Activated CD4-positive, alpha-beta T cell treated with anti-CD3 and anti-CD28 coated beads for 48 hours (primary cell): ENCODE results near the gene BCL11A.

Source experiments
- DNase-seq: peaks from one replicate; pipeline ENCODE4 v3.0.0-alpha.2; 2020

Gene BCL11A

GRCh38 chr2:60502144-60502543 lies 51.3 kb downstream of the BCL11A start:
- DNase-seq, result no peak

GRCh38 chr2:60500861-60501260 lies 52.6 kb downstream of the BCL11A start:
- DNase-seq, result no peak

- DNase-seq, result no peak
Observed at GRCh38 chr2:60499651-60500265, 53.7 kb downstream of the BCL11A start.

GRCh38 chr2:60498816-60499429 lies 54.5 kb downstream of the BCL11A start:
- no peak for DNase-seq

GRCh38 chr2:60498127-60498815 lies 55.2 kb downstream of the BCL11A start:
- DNase-seq, result no peak

GRCh38 chr2:60497500-60497899 lies 56.0 kb downstream of the BCL11A start:
- no peak for DNase-seq

GRCh38 chr2:60496956-60497355 lies 56.5 kb downstream of the BCL11A start:
- DNase-seq, result no peak

GRCh38 chr2:60496475-60496874 lies 57.0 kb downstream of the BCL11A start:
- no peak for DNase-seq

- no peak for DNase-seq
Observed at GRCh38 chr2:60495041-60495625, 58.3 kb downstream of the BCL11A start.

- DNase-seq, result no peak
Observed at GRCh38 chr2:60493804-60494387, 59.6 kb downstream of the BCL11A start.

- no peak for DNase-seq
Observed at GRCh38 chr2:60492548-60492947, 60.9 kb downstream of the BCL11A start.

- no peak for DNase-seq
Observed at GRCh38 chr2:60490848-60491247, 62.6 kb downstream of the BCL11A start.

- no peak for DNase-seq
Observed at GRCh38 chr2:60490441-60490840, 63.0 kb downstream of the BCL11A start.

- DNase-seq, result no peak
Observed at GRCh38 chr2:60489289-60489688, 64.2 kb downstream of the BCL11A start.

- no peak for DNase-seq
Observed at GRCh38 chr2:60488291-60488690, 65.2 kb downstream of the BCL11A start.

GRCh38 chr2:60487174-60487573 lies 66.3 kb downstream of the BCL11A start:
- DNase-seq, result no peak

- no peak for DNase-seq
Observed at GRCh38 chr2:60486551-60486950, 66.9 kb downstream of the BCL11A start.

GRCh38 chr2:60486067-60486466 lies 67.4 kb downstream of the BCL11A start:
- no peak for DNase-seq

GRCh38 chr2:60485550-60485949 lies 67.9 kb downstream of the BCL11A start:
- no peak for DNase-seq

GRCh38 chr2:60485055-60485454 lies 68.4 kb downstream of the BCL11A start:
- DNase-seq, result no peak

GRCh38 chr2:60484133-60484645 lies 69.3 kb downstream of the BCL11A start:
- DNase-seq, result no peak

- DNase-seq, result no peak
Observed at GRCh38 chr2:60483401-60483800, 70.1 kb downstream of the BCL11A start.

- no peak for DNase-seq
Observed at GRCh38 chr2:60482222-60482621, 71.2 kb downstream of the BCL11A start.
